IPS-18c (cell line): ENCODE data around the gene HOXB2.

ENCODE experiments used
- H3K4me3 ChIP-seq: 2 replicates; pipeline ENCODE4 v1.7.0; 2013; ENCODE audit warnings: low read depth, mild to moderate bottlenecking, low read length, moderate library complexity; ENCODE audit not compliant: insufficient read depth
- H3K9me3 ChIP-seq: one replicate; pipeline ENCODE4 v1.6.1; 2013; ENCODE audit warnings: mild to moderate bottlenecking, low read length, moderate library complexity; ENCODE audit not compliant: control insufficient read depth, insufficient read depth

HOXB2 gene

GRCh38 chr17:48498164-48498850 lies 46.6 kb downstream of the HOXB2 start:
- no peaks in the 10 kb centered on the region for H3K9me3 ChIP-seq
- H3K4me3 ChIP-seq, result no peak overlapping the region

GRCh38 chr17:48497103-48497502 lies 47.8 kb downstream of the HOXB2 start:
- Histone ChIP-seq H3K9me3 (no peaks in the 10 kb centered on the region), H3K4me3 (no peak overlapping the region)

DNA sequence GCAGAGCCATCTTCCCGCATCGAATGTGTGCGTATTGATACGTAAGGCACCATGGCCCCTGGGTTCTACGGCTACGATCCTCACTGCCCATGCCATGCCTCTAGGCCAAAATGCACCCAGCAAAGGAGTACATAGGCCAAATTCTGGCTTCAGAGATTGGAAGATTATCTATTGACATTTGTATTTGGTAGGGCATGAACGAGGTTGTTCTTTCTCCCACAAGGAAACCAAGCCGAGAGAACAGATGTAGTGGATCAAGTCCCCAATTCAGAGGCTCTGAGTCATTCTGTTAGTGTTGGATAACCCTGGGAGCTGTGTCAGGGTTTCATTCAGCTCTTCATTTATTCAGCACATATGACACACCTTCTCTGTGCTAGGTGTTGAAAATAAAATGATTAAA lies 50.6 kb downstream of the HOXB2 start:
- H3K9me3 ChIP-seq, result no peaks in the 10 kb centered on the region
- no peak overlapping the region for H3K4me3 ChIP-seq
